OCI-LY7 (cell line): ENCODE measurements around the gene USH1C.

ENCODE experiments used
- CTCF ChIP-seq: fragments of 200-600 bp; sonication (generic); conservative IDR thresholded peaks from 2 replicates; pipeline ENCODE4 v1.5.1; 2014; ENCODE audit warnings: mild to moderate bottlenecking, antibody characterized with exemption, low read length, moderate library complexity, mixed read lengths
- EZH2phosphoT487 ChIP-seq: fragments of 200-600 bp; sonication (generic); IDR thresholded peaks from 2 replicates; pipeline ENCODE4 v1.6.1; 2018; ENCODE audit warnings: low read depth, borderline replicate concordance, mild to moderate bottlenecking, mixed run types, antibody characterized with exemption, low read length, moderate library complexity, mixed read lengths

GRCh38 chr11:17572791-17573460 is 28.7 kb upstream of the USH1C start:
- no peak for TF ChIP-seq CTCF
- TF ChIP-seq EZH2phosphoT487 = no peak
